Body of pancreas (tissue), 4 donors: ENCODE results near the gene SH3PXD2A. TPM values are rescaled to one million over a fixed set of nuclear protein-coding genes. Genes with fewer than 3 reads are reported as not detected.

Experiments used
- ATAC-seq: fragments of 150-250 bp; one replicate; pipeline ENCODE4 v1.9.1; 2016
- DNase-seq, 4 donors: peaks; one replicate each; pipeline ENCODE4 v3.0.0-alpha.2; 2019
- H3K27ac ChIP-seq, 4 donors: fragments of 200-600 bp; sonication (generic); 1 replicate in 3 of 4; 2 replicates in 1 of 4; pipeline versions ENCODE4 v1.5.1 to v1.6.1; 2016 to 2019; ENCODE audit warnings: mild to moderate bottlenecking in 1 of 4, mixed read lengths in 1 of 4, moderate library complexity in 1 of 4
- H3K27me3 ChIP-seq, 2 donors: fragments of 200-600 bp; sonication (generic); one replicate each; pipeline ENCODE4 v1.6.0; 2016; ENCODE audit warnings: mild to moderate bottlenecking in 1 of 2
- H3K36me3 ChIP-seq, 2 donors: fragments of 200-600 bp; sonication (generic); replicated peaks in 1 of 2; 2 replicates each; pipeline ENCODE4 v1.5.1; 2016; ENCODE audit warnings: low read depth in 2 of 2; ENCODE audit not compliant: insufficient read depth in 1 of 2
- H3K4me1 ChIP-seq: fragments of 200-600 bp; sonication (generic); one replicate; pipeline ENCODE4 v1.6.0; 2016
- H3K4me3 ChIP-seq, 2 donors: fragments of 200-600 bp; sonication (generic); 1 replicate in 1 of 2; 2 replicates in 1 of 2; pipeline ENCODE4 v1.5.1; 2016 to 2019
- H3K9me3 ChIP-seq, 3 donors: fragments of 200-600 bp; sonication (generic); 1 replicate in 2 of 3; 2 replicates in 1 of 3; pipeline ENCODE4 v1.5.1; 2016
- POLR2A ChIP-seq, 3 donors: fragments of 450-650 bp; IDR thresholded peaks; one replicate each; pipeline ENCODE4 v1.6.1; 2016; ENCODE audit warnings: antibody characterized with exemption in 3 of 3, mild to moderate bottlenecking in 2 of 3
- WGBS, 2 donors: methylation state at CpG; one replicate each; pipeline ENCODE4 v1.1.5; 2017; 5-methylcytosine and 5-hydroxymethylcytosine counted together
- intact Hi-C: fragments of 100-400 bp; cut with DNase I; formaldehyde crosslinking; loops from one replicate; pipeline ENCODE4 v1.15.1; 2023
- total RNA-seq, 2 donors: library from RNA; depleted of rRNA; stranded (reverse); fragments of >200 nt; gene quantifications; one replicate each; pipeline ENCODE4 v1.1.0, GENCODE V29; 2016
- TF ChIP-seq, protein P1 (sequence below), 7 experiments: fragments of 450-650 bp in 4 of 7; fragments of 200-600 bp in 3 of 7; sonication (generic) in 3 of 7; IDR thresholded peaks; one replicate each; pipeline ENCODE4 v1.5.1; 2016 to 2019; ENCODE audit warnings: antibody characterized with exemption in 7 of 7

Gene SH3PXD2A
- total RNA-seq, 2 donors from 2014 or later: 7.3 to 9.9 TPM

DNA sequence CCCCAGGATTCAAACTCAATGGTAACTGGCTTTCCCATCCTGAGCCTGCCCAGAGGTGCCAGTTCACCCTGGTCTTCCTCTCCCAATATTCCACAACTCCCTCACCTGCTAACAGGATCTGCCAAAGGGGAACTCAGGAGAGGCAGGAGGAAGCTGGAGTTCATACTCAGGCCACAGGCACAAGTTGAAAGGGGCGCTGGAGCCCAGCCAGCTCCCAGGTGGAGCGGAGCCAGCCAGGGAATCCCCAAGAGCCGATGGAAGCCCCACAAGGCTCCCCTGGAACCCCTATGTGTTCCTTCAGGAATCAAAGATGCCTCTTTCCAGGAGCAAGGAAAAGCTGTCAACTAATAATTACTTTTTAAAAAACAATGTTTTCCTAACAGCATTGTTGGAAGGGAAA lies 63.5 kb downstream of the SH3PXD2A start:
- H3K9me3 ChIP-seq: no peaks in the 10 kb centered on the region
- no peaks in the 10 kb centered on the region for H3K36me3 ChIP-seq
- intact Hi-C loops: no loop called here
- DNase-seq: peak; percentile 22 to 47 (median 24)
- WGBS, 2 donors: 55 to 59% methylated on average over 3 of the region's 3 CpGs
- no peak for ATAC-seq
- no peaks in the 10 kb centered on the region for H3K27me3 ChIP-seq
- H3K27ac ChIP-seq: peak overlapping the region in 3 of 4 donors; percentile 3 to 14 (median 4)
- no peak for TF ChIP-seq POLR2A (IDR thresholded peaks at IDR 0.05)
- TF ChIP-seq, protein P1, sequence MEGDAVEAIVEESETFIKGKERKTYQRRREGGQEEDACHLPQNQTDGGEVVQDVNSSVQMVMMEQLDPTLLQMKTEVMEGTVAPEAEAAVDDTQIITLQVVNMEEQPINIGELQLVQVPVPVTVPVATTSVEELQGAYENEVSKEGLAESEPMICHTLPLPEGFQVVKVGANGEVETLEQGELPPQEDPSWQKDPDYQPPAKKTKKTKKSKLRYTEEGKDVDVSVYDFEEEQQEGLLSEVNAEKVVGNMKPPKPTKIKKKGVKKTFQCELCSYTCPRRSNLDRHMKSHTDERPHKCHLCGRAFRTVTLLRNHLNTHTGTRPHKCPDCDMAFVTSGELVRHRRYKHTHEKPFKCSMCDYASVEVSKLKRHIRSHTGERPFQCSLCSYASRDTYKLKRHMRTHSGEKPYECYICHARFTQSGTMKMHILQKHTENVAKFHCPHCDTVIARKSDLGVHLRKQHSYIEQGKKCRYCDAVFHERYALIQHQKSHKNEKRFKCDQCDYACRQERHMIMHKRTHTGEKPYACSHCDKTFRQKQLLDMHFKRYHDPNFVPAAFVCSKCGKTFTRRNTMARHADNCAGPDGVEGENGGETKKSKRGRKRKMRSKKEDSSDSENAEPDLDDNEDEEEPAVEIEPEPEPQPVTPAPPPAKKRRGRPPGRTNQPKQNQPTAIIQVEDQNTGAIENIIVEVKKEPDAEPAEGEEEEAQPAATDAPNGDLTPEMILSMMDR (IDR thresholded peaks at IDR 0.05): no peak
- no peak overlapping the region for H3K4me3 ChIP-seq
- peaks cover 37% of the 10 kb centered on the region for H3K4me1 ChIP-seq

DNA sequence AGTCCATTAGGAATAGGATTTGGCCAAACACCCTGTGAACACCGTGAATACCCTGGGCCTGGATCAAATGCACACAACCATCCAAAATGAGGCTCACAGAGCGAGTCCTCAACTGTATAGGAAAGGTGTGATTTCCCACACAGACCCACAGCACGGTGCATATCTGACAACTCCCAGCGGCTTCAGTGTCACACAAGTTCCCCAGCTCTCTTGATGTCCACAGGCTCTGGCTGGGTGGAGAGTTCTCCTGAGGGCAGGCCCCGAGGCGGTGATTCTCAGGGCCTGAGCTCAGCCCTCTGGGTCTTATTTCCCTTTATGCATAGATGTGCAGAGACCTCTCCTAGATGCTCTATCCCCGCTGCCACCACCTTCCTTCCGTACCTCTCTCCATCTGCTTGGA lies 64.1 kb downstream of the SH3PXD2A start:
- H3K27ac ChIP-seq: peak overlapping the region in 2 of 4 donors; percentile 3 to 14
- peaks cover 37% of the 10 kb centered on the region for H3K4me1 ChIP-seq
- H3K36me3 ChIP-seq: no peaks in the 10 kb centered on the region
- DNase-seq (no peak), ATAC-seq (no peak)
- no peak for TF ChIP-seq POLR2A (IDR thresholded peaks at IDR 0.05)
- TF ChIP-seq, protein P1 (IDR thresholded peaks at IDR 0.05): no peak
- intact Hi-C loops: no loop called here
- H3K9me3 ChIP-seq: no peaks in the 10 kb centered on the region
- no peak overlapping the region for H3K4me3 ChIP-seq
- no peaks in the 10 kb centered on the region for H3K27me3 ChIP-seq
- 93 to 97% methylated on average over 5 to 8 of the region's 8 CpGs for WGBS, 2 donors

DNA sequence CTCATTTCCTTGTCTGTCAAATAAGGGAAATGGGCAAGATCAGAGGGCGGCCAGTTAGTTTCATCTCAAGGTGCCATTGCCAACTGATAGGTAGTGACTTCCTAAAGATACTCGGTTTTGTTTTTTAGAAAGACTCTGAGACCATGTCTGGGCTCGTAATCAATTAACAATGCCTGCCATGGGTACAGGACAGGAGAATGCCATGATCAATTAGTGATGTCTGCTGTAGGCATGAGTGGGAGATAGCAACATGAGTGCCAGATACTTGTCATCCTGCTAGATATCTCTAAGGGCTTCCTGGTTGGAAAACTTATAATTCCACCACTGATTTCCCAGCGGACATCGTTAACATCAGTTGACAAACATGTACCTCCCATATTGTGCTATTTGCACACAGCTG lies 64.8 kb downstream of the SH3PXD2A start:
- 86 to 95% methylated on average over 5 of the region's 5 CpGs for WGBS, 2 donors
- H3K27ac ChIP-seq: no peak overlapping the region
- TF ChIP-seq POLR2A (IDR thresholded peaks at IDR 0.05): no peak
- TF ChIP-seq, protein P1 (IDR thresholded peaks at IDR 0.05): no peak

DNA sequence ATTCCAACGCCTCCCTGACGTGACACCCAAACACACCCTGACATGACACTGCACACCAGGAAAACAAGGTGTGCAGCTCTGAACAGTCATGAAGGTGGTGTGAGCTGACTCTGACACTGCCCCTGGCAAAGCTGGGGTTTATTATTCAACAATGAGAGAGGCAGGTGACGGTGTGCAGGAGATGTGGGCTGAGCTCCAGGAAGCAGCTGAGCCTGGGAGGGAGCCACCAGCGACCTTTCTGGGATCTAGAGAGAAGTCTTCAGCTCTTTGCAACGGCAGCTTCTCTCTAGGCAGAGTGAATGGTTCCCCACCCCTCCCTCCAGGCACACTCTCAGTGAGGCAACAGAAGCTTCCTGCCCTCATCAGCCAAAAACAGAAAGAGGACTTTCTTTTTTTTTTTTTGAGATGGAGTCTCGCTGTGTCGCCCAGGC lies 65.6 kb downstream of the SH3PXD2A start:
- Histone ChIP-seq H3K27me3 (no peaks in the 10 kb centered on the region), H3K4me3 (no peak overlapping the region), H3K4me1 (peaks cover 40% of the 10 kb centered on the region), H3K27ac (peak overlapping the region in 1 of 4 donors; percentile 11), H3K36me3 (no peaks in the 10 kb centered on the region), H3K9me3 (no peaks in the 10 kb centered on the region)
- no peak for TF ChIP-seq POLR2A (IDR thresholded peaks at IDR 0.05)
- TF ChIP-seq, protein P1 (IDR thresholded peaks at IDR 0.05): no peak
- 58 to 59% methylated on average over 6 to 7 of the region's 7 CpGs for WGBS, 2 donors
- DNase-seq (peak in 3 of 4 donors; percentile 19 to 50 (median 43)), ATAC-seq (no peak)
- intact Hi-C loops: no loop called here

More for the DNA sequence above, 64.8 kb downstream of the SH3PXD2A start:
- Histone ChIP-seq H3K9me3 (no peaks in the 10 kb centered on the region), H3K4me3 (no peak overlapping the region), H3K4me1 (peaks cover 37% of the 10 kb centered on the region), H3K27me3 (no peaks in the 10 kb centered on the region), H3K36me3 (no peaks in the 10 kb centered on the region)
- ATAC-seq (no peak), DNase-seq (no peak)
- intact Hi-C loops: no loop called here

DNA sequence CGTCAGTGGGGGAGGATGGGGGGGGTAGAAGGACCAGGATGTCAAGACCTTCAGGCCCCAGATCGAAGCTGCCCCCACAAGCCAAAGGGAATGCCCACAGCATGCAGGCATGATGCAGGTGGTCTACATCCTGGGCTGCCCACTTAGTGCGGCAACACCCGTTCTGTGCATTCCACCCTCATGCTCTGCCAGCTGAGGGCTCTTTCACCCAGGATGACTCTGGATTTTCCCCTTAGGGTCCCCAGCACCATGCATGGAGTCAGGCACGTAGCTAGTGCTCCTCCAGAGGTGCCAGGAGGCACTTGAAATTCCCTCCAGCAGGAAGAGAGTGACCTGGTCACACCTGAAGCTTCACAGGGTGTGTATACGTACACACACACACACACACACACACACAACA lies 66.2 kb downstream of the SH3PXD2A start:
- Histone ChIP-seq H3K27ac (peak overlapping the region in 1 of 4 donors; percentile 11), H3K4me3 (no peak overlapping the region), H3K4me1 (peaks cover 34% of the 10 kb centered on the region), H3K9me3 (no peaks in the 10 kb centered on the region), H3K36me3 (no peaks in the 10 kb centered on the region), H3K27me3 (no peaks in the 10 kb centered on the region)
- no peak for TF ChIP-seq POLR2A (IDR thresholded peaks at IDR 0.05)
- TF ChIP-seq, protein P1 (IDR thresholded peaks at IDR 0.05): no peak
- 69 to 83% methylated on average over 6 of the region's 6 CpGs for WGBS, 2 donors
- intact Hi-C loops: no loop called here
- DNase-seq (no peak), ATAC-seq (no peak)
